ENCODE data around the gene PSMG1. TPM values are rescaled to one million over a fixed set of nuclear protein-coding genes. Genes with fewer than 3 reads are reported as not detected.
A peak's percentile ranks its signal among the peaks of the same experiment; 100 is the strongest.

Gene PSMG1
- total and polyA plus RNA-seq, 2 of the 8 experiments (the other 6 are each of a cell fraction or from before 2014, with no cell fraction given), result 50.7 to 93.7 TPM

- no peak overlapping the region for H3K9ac ChIP-seq (replicated peaks in 1 of 4; ENCODE audit: extremely low read depth in 1 of 4, low read depth in 3 of 4, low read length in 3 of 4)
- H2AK5ac ChIP-seq (ENCODE audit: low read depth, low read length), result no peak overlapping the region
Observed at GRCh38 chr21:39181205-39181818, 1.9 kb downstream of the PSMG1 start.

More at GRCh38 chr21:39181205-39181818, 1.9 kb downstream of the PSMG1 start:
- no peak overlapping the region for H3K4ac ChIP-seq (replicated peaks; ENCODE audit: insufficient read length, low read depth, low read length)
- H4K20me1 ChIP-seq (replicated peaks in 1 of 2; ENCODE audit: control insufficient read depth in 1 of 2, insufficient read depth in 2 of 2, low read length in 2 of 2), result peaks cover 0 to 3% of the 10 kb centered on the region in 2 experiments
- H3K4me3 ChIP-seq (ENCODE audit: extremely low read depth in 1 of 4, insufficient read depth in 2 of 4, low read depth in 3 of 4, low read length in 4 of 4), result peak overlapping the region in 1 of 4 experiments; percentile 94; a peak in 1 of 8 replicates
- H3K23me2 ChIP-seq (ENCODE audit: low read depth, low read length), result peaks cover 7% of the 10 kb centered on the region; the same call in 1 of the 2 replicates
- CTCF ChIA-PET (ENCODE audit: partially characterized antibody), result interaction anchor here (0.6 to 1.8 kb wide), 4 partner anchors 10 to 696 kb away, joined by 3 to 7 read pairs (median 3); no protein-coding TSS in a partner anchor
- no peak overlapping the region for H3K56ac ChIP-seq (replicated peaks; ENCODE audit: insufficient read length, low read depth, low read length)
- H3K4me2 ChIP-seq (ENCODE audit: insufficient read depth in 1 of 2, low read depth in 2 of 2, low read length in 2 of 2), result peak overlapping the region in 1 of 2 experiments; percentile 72; a peak in 1 of 4 replicates
- TF ChIP-seq NANOG (IDR thresholded peaks at IDR 0.05; ENCODE audit: insufficient read depth, low read depth, low read length, poor library complexity, severe bottlenecking), result no peak
- no peak for TF ChIP-seq KDM4A (IDR thresholded peaks at IDR 0.05; ENCODE audit: low read depth, low read length, severe bottlenecking)
- no peak for TF ChIP-seq TEAD4 (IDR thresholded peaks at IDR 0.05; ENCODE audit: low read depth, low read length)
- no peak for TF ChIP-seq CEBPB (IDR thresholded peaks at IDR 0.05; ENCODE audit: low read depth, low read length)
- no peak for TF ChIP-seq SIN3A (conservative IDR thresholded peaks at IDR 0.05 in 1 of 2, IDR thresholded peaks at IDR 0.05 in 1 of 2; ENCODE audit: low read depth in 1 of 2, low read length in 2 of 2)
- no peak for TF ChIP-seq EP300 (IDR thresholded peaks at IDR 0.05; ENCODE audit: borderline replicate concordance in 1 of 2, low read depth in 2 of 2, low read length in 2 of 2)
- no peak overlapping the region for H2BK120ac ChIP-seq (replicated peaks; ENCODE audit: low read depth, low read length)
- no peak for DNase-seq (ENCODE audit: low read depth in 1 of 2, low spot score in 2 of 2)
- H3K23ac ChIP-seq (ENCODE audit: insufficient read length), result no peak overlapping the region
- H2BK15ac ChIP-seq (ENCODE audit: low read length), result no peak overlapping the region
- H2BK5ac ChIP-seq (ENCODE audit: low read depth, low read length), result no peak overlapping the region
- H2BK20ac ChIP-seq (ENCODE audit: low read length), result no peak overlapping the region
- POLR2A ChIA-PET (ENCODE audit: partially characterized antibody), result interaction anchor here (1.0 to 1.7 kb wide), 4 partner anchors 8 to 166 kb away, joined by 3 to 5 read pairs (median 4); partner anchors contain the start of gene BRWD1
- no peak overlapping the region for H4K91ac ChIP-seq (replicated peaks; ENCODE audit: insufficient read length, low read length)
- no peak overlapping the region for H4K8ac ChIP-seq (ENCODE audit: extremely low read depth, insufficient read depth, low read length)
- H3K14ac ChIP-seq (ENCODE audit: insufficient read length), result no peak overlapping the region
- H3K18ac ChIP-seq (ENCODE audit: extremely low read depth, low read length), result no peak overlapping the region
- H3K4me1 ChIP-seq (replicated peaks in 1 of 4; ENCODE audit: control insufficient read depth in 3 of 4, insufficient read depth in 4 of 4, low read length in 3 of 4), result peaks cover 0 to 5% (median 3%) of the 10 kb centered on the region in 4 experiments; a peak in 4 of 7 replicates
- H4K5ac ChIP-seq (ENCODE audit: insufficient read length, low read depth, low read length), result no peak overlapping the region
- H3K27ac ChIP-seq (ENCODE audit: low read depth, low read length), result no peak overlapping the region
- peaks cover 3% of the 10 kb centered on the region; the same call in 1 of the 2 replicates for H3K79me1 ChIP-seq (ENCODE audit: low read depth, low read length)
- no peak overlapping the region for H2BK12ac ChIP-seq (ENCODE audit: low read depth, low read length)
- H3K36me3 ChIP-seq (ENCODE audit: control insufficient read depth in 2 of 4, insufficient read depth in 4 of 4, low read length in 3 of 4), result peaks cover 2 to 40% (median 10%) of the 10 kb centered on the region in 4 experiments; a peak in 5 of 8 replicates
- H3K79me2 ChIP-seq (ENCODE audit: control insufficient read depth in 1 of 2, insufficient read depth in 2 of 2, low read length in 2 of 2), result peaks cover 0 to 24% of the 10 kb centered on the region in 2 experiments; a peak in 3 of 4 replicates
- H2AFZ ChIP-seq (ENCODE audit: low read length), result no peak overlapping the region
- WGBS, 2 experiments (ENCODE audit: extremely low coverage in 1 of 2, insufficient coverage in 1 of 2, insufficient read length in 1 of 2, insufficient replicate concordance in 2 of 2, low coverage in 1 of 2, low lambda C conversion rate in 2 of 2, missing lambda C conversion rate in 1 of 2), result 92% methylated on average over 4 of the region's 4 CpGs; no CpG with 5 or more reads in 1 of the 2 experiments
- no peaks in the 10 kb centered on the region for H3K27me3 ChIP-seq (replicated peaks in 1 of 4; ENCODE audit: control insufficient read depth in 3 of 4, extremely low read depth in 1 of 4, insufficient read depth in 3 of 4, low read length in 3 of 4)
- H3K9me3 ChIP-seq (ENCODE audit: insufficient read depth in 2 of 2, low read depth in 1 of 2, low read length in 1 of 2), result no peaks in the 10 kb centered on the region
- FAIRE-seq, result no peak

Measured in H1 (cell line).